C4-2B (cell line): ENCODE data around the gene TRIM37.
"Not testable (repeated sequence)": the region's sequence is repeated elsewhere in the genome, so short reads cannot be mapped to it uniquely, and the experiment has no call there.

Source experiments
- H3K27ac ChIP-seq: fragments of 450-650 bp; 2 replicates; pipeline ENCODE4 v1.5.1; 2017
- CTCF ChIP-seq: fragments of 450-650 bp; conservative IDR thresholded peaks from 2 replicates; pipeline ENCODE4 v1.5.1; 2017; ENCODE audit warnings: mild to moderate bottlenecking
- ZFX ChIP-seq: fragments of 450-650 bp; IDR thresholded peaks from 2 replicates; pipeline ENCODE4 v1.6.1; 2017

TRIM37 gene

GRCh38 chr17:59151006-59151405 is 44.3 kb upstream of the TRIM37 start:
- no peak overlapping the region for H3K27ac ChIP-seq
- TF ChIP-seq CTCF, result no peak
- TF ChIP-seq ZFX, result no peak

- no peak for TF ChIP-seq CTCF
- TF ChIP-seq ZFX, result no peak
- H3K27ac ChIP-seq, result no peak overlapping the region
Measured at GRCh38 chr17:59149841-59150511, 43.3 kb upstream of the TRIM37 start.

GRCh38 chr17:59149051-59149450 is 42.4 kb upstream of the TRIM37 start:
- TF ChIP-seq CTCF (no peak), ZFX (no peak)
- H3K27ac ChIP-seq, result no peak overlapping the region

- no peak overlapping the region for H3K27ac ChIP-seq
- TF ChIP-seq ZFX (no peak), CTCF (no peak)
Measured at GRCh38 chr17:59145571-59146096, 39.0 kb upstream of the TRIM37 start.

GRCh38 chr17:59141860-59142259 is 35.2 kb upstream of the TRIM37 start:
- no peak for TF ChIP-seq CTCF
- no peak for TF ChIP-seq ZFX
- H3K27ac ChIP-seq, result no peak overlapping the region

GRCh38 chr17:59139939-59140338 is 33.3 kb upstream of the TRIM37 start:
- no peak overlapping the region for H3K27ac ChIP-seq
- no peak for TF ChIP-seq ZFX
- TF ChIP-seq CTCF, result no peak

- H3K27ac ChIP-seq, result not testable (repeated sequence)
Measured at GRCh38 chr17:59138339-59138738, 31.7 kb upstream of the TRIM37 start.

- TF ChIP-seq CTCF, result no peak
- no peak for TF ChIP-seq ZFX
- no peak overlapping the region for H3K27ac ChIP-seq
Measured at GRCh38 chr17:59131131-59131530, 24.5 kb upstream of the TRIM37 start.
